Stimulated activated CD4-positive, alpha-beta T cell treated with anti-CD3 and anti-CD28 coated beads, Interleukin-12 subunit alpha, Interleukin-12 subunit beta, amount 100 ng/mL, for 4 hours (primary cell): Measurements from ENCODE around the gene RAPGEF1.

Experiments used
- DNase-seq: peaks from one replicate; pipeline ENCODE4 v3.0.0-alpha.2; 2020

RAPGEF1 gene

DNA sequence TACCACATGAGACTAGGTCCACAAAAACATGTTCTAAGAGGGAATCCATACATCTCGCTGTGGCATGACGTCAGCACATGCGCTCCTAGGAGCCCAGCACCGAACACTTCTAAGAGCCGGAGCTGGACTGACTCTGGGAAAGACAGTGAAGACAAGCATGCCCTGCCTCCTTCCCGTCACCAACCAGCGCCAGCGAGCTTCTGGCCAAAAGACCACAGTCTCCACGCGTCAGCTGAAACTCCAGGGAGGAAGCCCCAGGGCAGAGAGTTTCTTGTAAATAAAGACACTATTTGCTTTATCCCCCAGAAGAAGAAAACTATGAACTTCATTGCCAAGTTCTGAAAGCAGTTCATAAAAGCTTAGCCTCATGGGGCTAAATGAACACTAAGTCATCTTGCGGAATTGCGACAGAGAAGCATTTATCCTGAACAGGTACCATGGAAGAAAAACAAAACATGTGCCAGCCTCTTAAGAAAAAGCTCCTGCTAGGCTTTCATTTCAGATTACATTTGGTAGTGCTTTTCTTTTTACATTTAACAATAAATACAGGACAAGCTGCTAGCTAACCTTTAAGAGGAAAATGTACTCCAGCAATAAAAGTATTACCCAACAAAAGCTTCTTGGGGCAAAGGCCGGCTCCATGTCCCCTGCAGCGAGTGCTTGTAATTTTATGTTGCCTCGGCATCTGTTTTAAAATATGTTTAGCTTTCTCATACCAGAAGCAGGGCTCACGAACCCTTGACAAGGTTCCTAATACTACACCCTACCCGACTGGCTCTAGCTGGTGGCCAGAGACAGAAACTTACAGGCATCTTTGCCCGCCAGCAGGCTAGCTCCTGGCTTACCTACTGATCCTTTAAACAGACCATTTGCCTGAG, 98.0 kb downstream of the RAPGEF1 start:
- no peak for DNase-seq

GRCh38 chr9:131640438-131641137, 99.3 kb downstream of the RAPGEF1 start:
- no peak for DNase-seq

GRCh38 chr9:131639769-131640437, 100.0 kb downstream of the RAPGEF1 start:
- no peak for DNase-seq

GRCh38 chr9:131636593-131636992, 103.3 kb downstream of the RAPGEF1 start:
- no peak for DNase-seq

DNA sequence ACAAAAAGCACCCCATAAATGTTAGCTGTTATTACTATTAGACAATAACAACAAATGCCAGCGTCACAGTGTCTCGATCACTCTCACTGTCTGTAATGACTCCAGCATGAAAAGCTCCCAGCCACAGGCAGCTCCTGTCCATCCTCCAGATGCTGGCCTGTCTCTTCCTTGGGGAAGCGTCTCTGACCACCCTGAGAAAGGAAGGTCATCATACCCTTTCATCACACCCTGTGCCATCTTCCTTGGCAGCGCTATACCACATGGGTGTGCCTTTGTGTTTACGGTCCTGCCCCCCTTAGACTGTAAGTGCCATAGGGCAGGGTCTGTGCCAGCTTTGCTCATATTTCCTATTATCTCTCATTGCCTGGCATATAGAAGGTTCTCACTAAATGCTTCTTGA, 104.0 kb downstream of the RAPGEF1 start:
- DNase-seq = no peak

GRCh38 chr9:131635285-131635684, 104.6 kb downstream of the RAPGEF1 start:
- DNase-seq = peak; percentile 57

GRCh38 chr9:131633491-131634031, 106.3 kb downstream of the RAPGEF1 start:
- no peak for DNase-seq

DNA sequence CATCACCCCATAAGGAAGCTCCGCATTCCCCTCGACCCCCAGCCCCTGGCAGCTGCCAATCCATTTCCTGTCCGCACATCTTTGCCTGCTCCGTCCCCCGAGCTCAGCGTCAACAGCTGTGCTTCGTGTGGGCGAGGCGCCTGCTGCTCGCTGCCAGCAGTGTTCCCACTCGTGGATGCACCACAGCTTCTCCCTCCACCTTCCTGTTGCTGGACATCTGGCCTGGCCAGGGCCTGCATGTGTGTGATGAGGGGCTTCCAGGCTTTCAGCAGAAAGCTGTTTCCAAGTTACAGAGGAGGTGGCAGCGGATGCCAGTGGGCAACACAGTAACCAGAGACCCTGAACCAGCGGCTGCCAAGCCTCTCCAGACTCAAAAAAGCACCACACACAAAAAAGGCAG, 108.6 kb downstream of the RAPGEF1 start:
- no peak for DNase-seq

DNA sequence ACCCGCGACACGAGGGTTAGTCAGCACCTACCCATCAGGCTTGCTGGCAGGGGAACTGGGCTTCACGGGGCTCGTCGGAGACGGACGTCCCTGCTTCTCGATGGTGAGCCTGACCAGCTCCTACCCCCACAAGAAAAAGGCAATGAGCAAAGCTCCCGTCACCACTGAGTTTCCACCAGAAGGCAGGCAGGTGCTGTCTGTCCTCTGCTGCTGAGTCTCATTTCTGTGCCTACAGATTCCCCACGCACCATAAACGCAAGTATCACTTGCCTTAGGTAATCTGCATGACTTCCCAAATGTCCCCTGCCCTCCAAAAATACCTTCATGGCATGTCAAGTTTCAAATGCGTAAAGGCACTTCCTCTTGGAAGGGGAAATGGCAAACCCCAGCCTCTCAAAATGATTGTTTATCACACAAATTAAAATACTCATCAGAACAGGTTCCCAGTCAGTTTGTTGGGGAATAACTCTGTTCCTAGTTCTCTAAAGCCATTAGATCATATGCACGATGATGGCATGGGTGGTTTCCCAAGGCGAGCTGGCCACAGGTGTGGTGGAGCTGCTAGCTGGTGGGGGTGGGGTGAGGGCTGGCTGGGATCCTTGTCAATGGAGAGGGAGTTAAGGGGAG, 109.6 kb downstream of the RAPGEF1 start:
- DNase-seq = no peak

GRCh38 chr9:131629825-131630204, 110.1 kb downstream of the RAPGEF1 start:
- no peak for DNase-seq

- DNase-seq = no peak
Measured at GRCh38 chr9:131629226-131629500, 110.7 kb downstream of the RAPGEF1 start.

DNA sequence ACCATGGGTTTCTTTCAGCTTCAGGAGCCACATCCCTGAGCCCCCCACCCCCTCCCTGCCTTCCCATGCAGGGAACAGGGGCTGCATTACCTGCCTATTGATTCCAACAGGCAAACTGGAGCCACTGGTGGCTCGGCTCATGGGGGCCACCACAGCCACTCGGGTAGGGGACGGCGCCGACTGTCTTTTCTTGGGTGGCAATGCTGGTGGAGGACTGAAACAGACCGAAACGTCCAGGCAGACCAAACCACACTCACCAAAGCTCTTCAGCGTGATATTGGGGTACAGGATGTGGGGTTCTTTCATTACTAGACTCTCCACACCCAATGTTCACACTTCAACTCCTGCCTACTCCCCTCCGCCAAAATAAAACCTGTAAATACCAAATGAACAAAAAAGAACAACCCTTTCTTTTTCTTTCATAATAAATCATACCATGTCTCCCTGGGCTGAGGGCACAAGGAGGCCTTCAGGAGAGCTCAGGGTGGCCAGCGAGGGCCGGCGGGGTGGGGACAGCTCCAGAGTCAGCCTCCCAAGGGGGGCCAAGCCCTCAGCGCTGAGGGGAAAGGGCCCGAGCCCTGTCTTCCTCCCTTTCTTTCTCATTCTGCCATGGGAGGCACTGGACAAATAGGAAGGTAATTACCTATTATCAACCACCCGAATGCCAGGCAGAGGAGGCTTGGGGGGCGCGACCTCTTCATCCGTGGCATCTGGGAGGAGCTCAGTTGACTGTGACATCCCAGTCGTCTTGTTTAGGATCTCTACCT, 111.2 kb downstream of the RAPGEF1 start:
- DNase-seq = no peak

- DNase-seq = no peak
Measured at GRCh38 chr9:131627648-131628458, 112.0 kb downstream of the RAPGEF1 start.

DNA sequence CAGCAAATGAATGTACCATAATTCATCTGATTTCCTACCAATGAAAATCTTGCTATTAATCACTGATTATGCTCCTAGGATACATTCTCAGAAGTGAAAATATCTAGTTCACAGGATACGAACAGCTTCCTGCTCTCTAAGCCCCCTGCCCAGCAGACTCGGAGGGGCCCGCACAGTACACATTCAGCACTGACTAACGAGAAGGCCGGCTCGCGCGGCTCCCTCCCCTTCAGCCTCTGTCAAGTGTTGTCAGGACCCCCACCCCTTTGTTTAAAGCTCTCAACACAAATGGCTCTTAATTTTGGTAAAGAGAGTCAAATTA, 112.6 kb downstream of the RAPGEF1 start:
- DNase-seq = no peak

- DNase-seq = no peak
Measured at GRCh38 chr9:131625790-131626670, 113.8 kb downstream of the RAPGEF1 start.

- DNase-seq = no peak
Measured at GRCh38 chr9:131625508-131625787, 114.4 kb downstream of the RAPGEF1 start.

DNA sequence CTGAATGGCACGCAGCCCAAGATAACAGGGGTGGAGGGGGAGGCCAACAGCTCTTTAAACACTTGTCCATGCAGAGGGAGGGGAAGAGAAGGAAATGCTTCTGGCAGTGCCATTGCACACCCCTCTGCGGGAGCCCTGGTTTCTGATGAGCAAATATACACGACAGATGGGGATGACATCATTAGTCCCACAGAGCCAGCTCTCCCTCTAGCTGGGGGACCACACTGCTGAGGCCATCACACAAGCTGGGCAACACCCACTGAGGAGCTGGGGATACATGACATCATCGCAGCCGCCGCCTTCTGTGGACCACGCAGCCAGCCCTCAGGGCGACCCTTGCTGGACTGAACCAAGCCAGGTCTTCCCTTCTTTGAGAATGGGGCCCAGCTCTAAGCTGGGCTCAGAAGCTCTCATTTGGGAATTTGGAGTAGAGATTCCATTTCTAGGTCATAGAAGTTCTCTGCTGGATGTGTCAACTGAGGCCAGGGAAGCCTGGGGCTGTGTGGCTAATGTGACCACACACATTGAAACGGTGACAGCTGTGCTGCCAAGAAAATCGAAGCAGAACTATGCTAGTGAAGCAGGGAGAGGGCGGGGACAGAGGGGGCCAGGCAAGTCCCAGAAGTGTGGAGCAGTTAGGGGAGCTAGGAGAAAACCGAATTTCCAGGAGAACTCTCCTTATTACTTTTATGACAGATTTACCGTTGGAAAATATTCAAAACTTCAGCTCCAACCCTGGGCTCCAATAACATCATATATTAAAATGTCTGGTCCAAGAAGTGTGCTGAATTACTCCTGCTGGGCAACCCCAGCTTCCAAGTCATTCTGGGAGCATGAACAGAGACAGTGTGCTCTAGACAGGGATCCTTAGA, 115.0 kb downstream of the RAPGEF1 start:
- DNase-seq = no peak

- DNase-seq = no peak
Measured at GRCh38 chr9:131623655-131624330, 116.1 kb downstream of the RAPGEF1 start.

GRCh38 chr9:131622523-131622922, 117.4 kb downstream of the RAPGEF1 start:
- no peak for DNase-seq
